GM18867 (cell line): ENCODE data around the gene TMEM51.
"Not testable (repeated sequence)": the region's sequence is repeated elsewhere in the genome, so short reads cannot be mapped to it uniquely, and the experiment has no call there.

Experiments
- ATAC-seq: cut with Tn5 transposase; IDR thresholded peaks from one replicate; pipeline ENCODE4 v1.9.1; 2021; ENCODE audit warnings: mild to moderate bottlenecking, moderate library complexity; ENCODE audit not compliant: unreplicated experiment

TMEM51 gene

DNA sequence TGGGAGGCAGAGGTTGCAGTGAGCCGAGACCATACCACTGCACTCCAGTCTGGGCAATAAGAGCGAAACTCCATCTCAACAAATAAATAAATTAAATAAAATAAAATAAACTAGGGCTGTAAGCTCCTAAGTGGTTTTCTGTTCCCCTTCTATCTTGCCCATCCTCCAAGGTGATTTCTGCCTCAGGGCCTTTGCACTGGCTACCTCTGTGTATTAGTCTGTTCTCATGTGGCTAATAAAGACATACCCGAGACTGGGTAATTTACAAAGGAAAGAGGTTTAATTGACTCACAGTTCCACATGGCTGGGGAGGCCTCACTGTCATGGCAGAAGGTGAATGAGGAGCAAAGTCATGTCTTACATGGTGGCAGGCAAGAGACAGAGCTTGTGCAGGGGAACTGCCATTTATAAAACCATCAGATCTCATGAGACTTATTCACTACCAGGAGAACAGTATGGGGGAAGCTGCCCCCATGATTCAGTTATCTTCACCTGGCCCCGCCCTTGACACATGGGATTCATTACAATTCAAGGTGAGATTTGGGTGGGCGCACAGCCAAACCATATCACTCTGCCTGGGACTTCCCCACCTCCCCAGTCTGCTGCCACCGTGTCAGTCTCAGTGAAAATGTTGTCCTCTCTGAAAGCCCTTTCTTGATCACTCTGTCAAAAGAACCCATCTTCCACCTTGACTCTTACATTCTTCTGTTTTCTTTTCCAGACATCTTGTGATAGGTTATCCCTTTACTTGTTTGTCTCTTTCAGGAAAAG lies 22.0 kb downstream of the TMEM51 start:
- not testable (repeated sequence) for ATAC-seq

DNA sequence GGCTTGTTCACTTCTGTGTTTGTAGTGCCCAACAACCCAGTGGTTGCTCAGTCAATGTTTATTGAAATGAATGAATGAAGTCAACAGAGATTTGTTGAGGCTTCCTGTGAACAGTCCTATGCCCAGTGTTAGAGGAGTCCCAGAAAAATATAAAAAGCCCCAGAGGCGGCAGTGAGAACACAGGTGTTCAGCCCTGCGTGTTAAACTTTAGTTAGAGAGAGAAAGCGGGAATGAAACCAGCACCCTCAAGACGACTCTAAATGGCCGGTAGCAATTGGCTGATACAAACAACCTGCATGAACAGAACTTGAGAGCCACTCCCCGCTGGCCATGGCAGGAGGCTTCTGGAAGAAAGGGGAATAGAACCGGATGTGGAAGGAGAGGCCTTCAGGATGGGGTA lies 22.6 kb downstream of the TMEM51 start:
- ATAC-seq: no peak

DNA sequence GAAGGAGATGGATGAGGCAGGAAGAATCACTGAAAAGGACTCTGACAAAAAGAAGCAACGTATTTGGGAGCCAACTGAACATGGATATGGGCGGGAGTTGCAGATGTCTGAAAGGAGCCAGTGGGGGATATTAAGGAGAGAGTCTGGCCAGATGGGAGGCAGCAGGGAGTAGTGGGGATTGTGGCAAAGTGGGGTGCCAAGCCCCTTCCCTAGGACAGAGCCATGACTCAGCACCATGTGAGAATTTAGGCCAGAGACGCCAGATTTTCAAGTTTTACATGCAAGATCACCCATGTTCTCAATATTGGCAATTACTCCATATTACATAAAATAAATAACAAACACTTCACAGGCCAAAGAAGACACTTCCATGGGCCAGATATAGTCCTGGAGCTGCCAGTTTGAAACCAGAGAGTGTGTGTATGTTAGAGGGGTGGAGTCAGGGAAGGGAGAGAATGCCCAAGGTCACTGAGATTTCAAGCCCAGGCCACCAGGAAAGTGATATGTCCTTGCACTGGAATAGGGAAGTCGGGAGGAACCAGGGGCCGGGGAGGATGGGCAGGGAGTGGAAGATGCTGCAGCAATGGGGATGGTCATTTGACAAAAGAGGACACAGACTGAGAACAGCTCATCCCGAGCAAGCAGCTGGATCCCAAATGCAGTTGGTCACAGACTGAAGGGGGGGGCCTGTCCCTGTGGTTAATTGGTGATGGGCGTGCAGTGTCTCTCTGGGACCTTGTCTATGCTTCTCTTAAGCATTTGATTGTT lies 23.5 kb downstream of the TMEM51 start:
- no peak for ATAC-seq

DNA sequence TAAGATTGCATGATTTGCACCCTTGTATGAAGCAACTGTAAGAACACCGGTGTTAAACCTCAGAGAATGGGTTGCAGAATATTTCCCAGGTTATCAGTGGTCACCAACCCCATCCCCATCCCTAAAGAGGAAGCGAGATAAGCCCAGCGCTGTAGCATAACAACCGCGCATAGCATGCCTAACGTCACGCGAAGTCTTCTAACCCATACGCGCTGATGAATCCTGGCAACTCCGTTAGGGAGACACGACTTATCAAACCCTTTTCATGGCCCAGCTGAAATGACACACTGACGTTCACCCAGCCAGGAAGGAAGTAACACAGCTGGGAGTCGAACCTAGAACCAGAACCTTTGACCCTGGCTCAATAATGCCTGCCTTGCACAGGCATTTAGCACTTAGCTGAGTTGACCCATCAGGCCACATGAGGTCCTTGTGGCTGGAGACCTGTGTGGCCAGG lies 24.2 kb downstream of the TMEM51 start:
- ATAC-seq: no peak

DNA sequence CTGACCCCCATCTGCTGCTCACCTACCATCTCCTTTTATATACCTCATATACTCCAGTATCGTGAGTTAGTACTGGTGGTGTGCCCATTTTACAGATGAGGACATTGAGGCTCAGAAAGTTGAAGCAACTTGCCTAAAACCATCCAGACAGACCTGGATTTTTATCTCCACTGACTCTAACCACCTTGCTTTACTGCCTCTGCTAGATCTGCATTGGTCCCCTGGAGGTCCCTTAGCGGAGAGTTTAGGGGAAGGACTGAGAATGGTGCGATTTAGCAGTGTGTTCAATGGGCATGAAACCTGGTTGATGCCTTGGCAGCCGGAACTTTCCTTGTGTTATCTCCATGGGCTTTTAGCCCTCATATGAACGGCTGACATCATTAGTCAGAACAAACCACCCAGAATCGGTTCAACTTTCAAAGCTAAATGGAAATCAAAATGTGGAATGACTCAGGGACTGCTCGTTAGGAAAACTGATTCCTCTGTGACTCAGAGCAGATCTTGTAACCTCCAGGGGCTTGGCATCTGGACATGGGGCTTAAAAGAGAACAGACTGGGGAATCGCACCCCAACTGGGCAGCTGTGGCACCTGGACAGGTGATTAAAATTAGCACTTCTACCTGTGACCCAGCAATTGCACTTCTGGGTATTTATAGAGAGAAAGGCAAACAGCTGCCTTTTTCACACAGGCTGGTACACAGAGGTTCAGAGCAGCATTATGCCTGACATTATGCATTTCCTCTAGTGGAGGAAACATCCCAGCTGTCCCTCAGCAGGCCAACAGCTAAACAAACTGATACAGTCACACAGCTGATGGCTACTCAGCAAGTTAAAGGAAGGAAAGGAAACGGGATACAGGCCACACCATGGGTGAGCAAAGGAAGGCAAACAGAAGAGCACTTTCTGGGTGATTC lies 25.3 kb downstream of the TMEM51 start:
- no peak for ATAC-seq

GRCh38 chr1:15179485-15179883 lies 25.9 kb downstream of the TMEM51 start:
- no peak for ATAC-seq

GRCh38 chr1:15180189-15180588 lies 26.6 kb downstream of the TMEM51 start:
- no peak for ATAC-seq

DNA sequence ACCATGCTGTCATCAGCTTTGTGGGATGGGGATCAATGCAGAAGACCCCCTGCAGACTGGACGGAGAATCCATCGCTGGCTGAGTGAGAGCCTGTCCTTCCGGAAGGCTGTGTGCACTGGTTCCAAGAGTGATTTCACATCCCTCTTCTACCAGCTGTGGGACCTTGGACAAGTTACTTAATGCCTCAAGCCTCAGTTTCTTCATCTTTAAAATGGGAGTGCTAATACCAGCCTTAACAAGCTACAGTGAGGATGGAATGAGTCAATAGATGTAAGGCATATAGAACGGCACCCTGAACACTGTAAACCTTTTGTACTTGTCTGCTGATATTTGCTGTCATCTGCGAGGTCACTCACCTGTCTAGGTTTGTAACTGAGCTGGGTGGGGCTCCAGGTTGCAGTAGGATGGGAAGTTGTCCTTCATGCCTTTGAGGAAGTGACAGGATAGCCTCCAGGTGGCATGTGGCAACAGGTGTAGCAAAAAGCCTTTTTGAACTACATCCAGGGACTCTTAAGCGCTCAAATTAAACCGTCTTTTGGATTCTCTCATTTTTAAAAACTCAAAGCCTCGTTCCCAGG lies 27.5 kb downstream of the TMEM51 start:
- ATAC-seq: no peak

DNA sequence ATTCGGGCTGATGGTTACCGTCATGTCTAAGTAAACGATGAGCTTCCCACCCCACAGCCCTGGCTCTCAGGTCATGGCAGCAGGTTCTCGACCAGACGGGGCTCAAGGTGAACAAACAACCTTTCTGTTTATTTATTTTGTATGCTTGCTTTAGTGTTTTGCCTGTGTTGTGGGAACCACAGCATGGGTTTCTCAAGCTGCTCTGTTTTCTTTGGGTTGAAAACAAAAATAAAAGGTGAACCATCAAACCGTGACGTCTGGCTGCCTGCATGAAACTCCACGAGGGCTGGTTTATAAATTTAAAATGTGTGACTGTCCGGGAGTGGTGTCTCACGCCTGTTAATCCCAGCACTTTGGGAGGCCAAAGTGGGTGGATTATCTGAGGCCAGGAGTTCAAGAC lies 28.0 kb downstream of the TMEM51 start:
- no peak for ATAC-seq

DNA sequence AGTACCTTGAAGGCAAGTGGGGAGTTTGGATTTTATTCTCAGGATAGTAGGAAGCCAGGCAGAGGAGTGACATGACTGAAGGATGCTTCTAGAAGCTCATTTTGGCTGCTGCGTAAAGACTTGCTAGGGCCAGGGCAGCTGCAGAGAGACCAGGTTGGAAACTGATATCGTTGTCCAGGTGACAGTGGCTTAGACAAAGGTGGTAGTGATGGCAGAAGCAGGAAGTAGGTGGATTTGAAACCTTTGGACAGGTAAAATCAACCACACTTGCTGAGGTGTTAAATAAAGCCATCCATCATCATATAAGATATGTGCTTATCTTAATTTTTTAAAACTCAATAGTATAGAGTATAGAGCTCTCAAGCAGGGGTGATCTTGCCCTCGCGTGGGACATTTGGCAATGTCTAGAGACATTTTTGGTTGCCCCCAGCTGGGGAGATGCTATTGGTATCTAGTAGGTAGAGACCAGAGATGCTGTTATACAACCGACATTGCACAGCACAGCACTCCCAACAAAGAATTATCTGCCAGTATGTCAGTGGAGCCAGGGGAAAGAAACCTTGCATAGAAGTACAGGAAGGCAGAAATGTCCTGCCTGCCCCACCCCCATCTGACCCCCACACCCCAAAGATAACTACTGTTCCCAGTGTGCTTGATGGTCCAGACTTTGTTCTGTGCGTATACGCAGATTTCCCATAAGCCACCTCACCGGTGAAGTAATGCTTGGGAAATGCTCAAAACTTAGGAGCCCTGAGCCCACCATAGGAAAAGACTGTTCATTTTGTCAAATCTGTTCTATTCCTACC lies 31.1 kb downstream of the TMEM51 start:
- no peak for ATAC-seq

- no peak for ATAC-seq
Measured at GRCh38 chr1:15185617-15186016, 32.1 kb downstream of the TMEM51 start.

GRCh38 chr1:15186073-15186845 lies 32.7 kb downstream of the TMEM51 start:
- no peak for ATAC-seq

GRCh38 chr1:15186846-15187151 lies 33.3 kb downstream of the TMEM51 start:
- no peak for ATAC-seq

- no peak for ATAC-seq
Measured at GRCh38 chr1:15187175-15188129, 33.9 kb downstream of the TMEM51 start.

- ATAC-seq: no peak
Measured at GRCh38 chr1:15188130-15188524, 34.6 kb downstream of the TMEM51 start.

DNA sequence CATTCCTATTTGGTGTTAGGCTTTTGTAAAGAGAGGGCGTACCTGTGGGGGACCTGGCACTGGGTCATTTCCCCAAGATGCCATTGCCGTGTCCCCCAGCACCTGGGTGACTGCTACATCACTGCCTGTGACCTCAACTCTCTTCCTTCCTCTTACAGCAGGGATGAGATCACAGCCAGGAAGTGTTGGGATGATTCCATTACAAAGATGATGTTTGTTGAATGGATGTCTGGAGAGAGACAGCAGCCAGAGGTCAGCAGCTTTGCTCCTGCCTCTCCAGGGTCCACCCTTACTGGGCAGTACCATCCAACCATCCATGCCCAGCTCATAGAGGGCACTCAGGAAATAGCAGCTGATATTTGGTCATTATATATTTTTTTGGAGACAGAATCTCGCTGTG lies 35.1 kb downstream of the TMEM51 start:
- ATAC-seq: no peak

DNA sequence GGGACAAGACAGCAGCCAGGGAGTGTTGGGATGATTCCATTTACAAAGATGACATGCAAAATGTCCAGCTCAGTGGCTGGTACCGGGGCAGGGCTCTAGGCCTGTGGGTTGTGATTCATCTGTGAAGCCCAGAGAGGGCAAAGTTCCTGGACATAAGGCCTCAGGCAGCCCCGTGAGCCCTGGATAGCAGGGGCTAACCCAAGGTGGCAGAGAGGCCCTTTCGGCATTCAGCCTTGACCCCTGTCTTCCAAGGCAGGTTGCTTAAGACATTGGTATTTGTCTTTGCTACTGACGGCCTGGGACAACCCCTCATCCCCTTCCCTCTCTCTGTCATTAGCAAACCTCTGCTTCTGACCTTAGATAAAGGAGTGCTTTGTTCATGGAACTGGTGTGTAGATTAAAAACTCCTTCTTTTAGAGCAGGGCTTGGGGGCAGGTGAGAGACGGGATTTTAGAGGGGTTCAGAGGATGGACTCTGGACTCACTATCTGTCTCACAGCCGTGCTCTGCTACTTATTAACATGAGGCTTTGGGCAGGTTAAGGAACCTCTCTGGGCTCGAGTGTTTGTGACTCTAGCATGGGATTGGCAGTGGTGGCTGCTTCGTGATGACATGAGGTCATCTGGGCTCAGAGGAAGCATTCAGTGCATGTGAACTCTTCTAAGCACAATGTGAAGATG lies 36.3 kb downstream of the TMEM51 start:
- no peak for ATAC-seq

- ATAC-seq: no peak
Measured at GRCh38 chr1:15191267-15191666, 37.7 kb downstream of the TMEM51 start.
